WTC11 (cell line): Measurements from ENCODE around the gene GNPDA1. TPM values are rescaled to one million over a fixed set of nuclear protein-coding genes. Genes with fewer than 3 reads are reported as not detected.

ENCODE experiments used
- ATAC-seq: fragments of 200-7000 bp; cut with Tn5 transposase; 2 replicates; pipeline ENCODE4 v1.10.0; 2021; ENCODE audit warnings: mild to moderate bottlenecking, moderate library complexity
- CTCF ChIA-PET: fragments of 300-600 bp; sonication (Branson Sonifier 250); formaldehyde crosslinking; loops from one replicate; lab custom pipeline; 2021; ENCODE audit warnings: antibody characterized with exemption; lab: Charles Lee
- POLR2A ChIA-PET: fragments of 350-600 bp; sonication (Branson Sonifier 250); formaldehyde crosslinking; loops from one replicate; lab custom pipeline; 2021; ENCODE audit warnings: antibody characterized with exemption; lab: Charles Lee
- DNase-seq: peaks from one replicate; pipeline ENCODE4 v3.0.0; 2021; ENCODE audit warnings: low spot score
- H3K27ac Mint-ChIP-seq: 2 replicates; pipeline ENCODE4 v1.8.0; 2021; ENCODE audit warnings: mixed read lengths
- H3K27me3 Mint-ChIP-seq: 2 replicates; pipeline ENCODE4 v1.8.0; 2021; ENCODE audit warnings: low read depth, mild to moderate bottlenecking, moderate library complexity, mixed read lengths
- H3K36me3 Mint-ChIP-seq: 2 replicates; pipeline ENCODE4 v1.8.0; 2021; ENCODE audit warnings: mixed read lengths
- H3K4me1 Mint-ChIP-seq: 2 replicates; pipeline ENCODE4 v1.8.0; 2022; ENCODE audit warnings: mixed read lengths
- H3K4me3 Mint-ChIP-seq: 2 replicates; pipeline ENCODE4 v1.8.0; 2021; ENCODE audit warnings: mild to moderate bottlenecking, moderate library complexity, mixed read lengths
- H3K9me3 Mint-ChIP-seq: 2 replicates; pipeline ENCODE4 v1.8.0; 2021; ENCODE audit warnings: mixed read lengths
- AR ChIP-seq: fragments of 250-450 bp; sonication (Bioruptor Pico); IDR thresholded peaks from 2 replicates; pipeline ENCODE4 v1.9.0; 2021; ENCODE audit warnings: mild to moderate bottlenecking
- ARID4B ChIP-seq: sonication (generic); formaldehyde crosslinking; IDR thresholded peaks from 2 replicates; pipeline ENCODE4 v1.8.0; 2023; ENCODE audit warnings: missing genetic modification reagents, mild to moderate bottlenecking, borderline replicate concordance
- E2F5 ChIP-seq: sonication (generic); formaldehyde crosslinking; IDR thresholded peaks from 2 replicates; pipeline ENCODE4 v1.8.1; 2022; ENCODE audit warnings: mild to moderate bottlenecking, moderate library complexity, missing genetic modification reagents
- FOXJ3 ChIP-seq: sonication (generic); formaldehyde crosslinking; IDR thresholded peaks from 2 replicates; pipeline ENCODE4 v1.9.0; 2021; ENCODE audit warnings: missing genetic modification reagents, mild to moderate bottlenecking, borderline replicate concordance
- FOXP1 ChIP-seq: sonication (generic); formaldehyde crosslinking; IDR thresholded peaks from 2 replicates; pipeline ENCODE4 v1.8.0; 2022; ENCODE audit warnings: missing genetic modification reagents, mild to moderate bottlenecking, moderate library complexity, borderline replicate concordance
- IRF1 ChIP-seq: sonication (generic); formaldehyde crosslinking; IDR thresholded peaks from 2 replicates; pipeline ENCODE4 v1.8.0; 2023; ENCODE audit warnings: missing genetic modification reagents
- IRF2 ChIP-seq: sonication (generic); formaldehyde crosslinking; IDR thresholded peaks from 2 replicates; pipeline ENCODE4 v1.8.0; 2022; ENCODE audit warnings: low read depth, missing genetic modification reagents, borderline replicate concordance
- MAX ChIP-seq: sonication (generic); formaldehyde crosslinking; IDR thresholded peaks from 2 replicates; pipeline ENCODE4 v1.8.0; 2022; ENCODE audit warnings: mild to moderate bottlenecking, missing genetic modification reagents
- MLX ChIP-seq: sonication (generic); formaldehyde crosslinking; IDR thresholded peaks from 2 replicates; pipeline ENCODE4 v1.8.1; 2023; ENCODE audit warnings: mild to moderate bottlenecking, missing genetic modification reagents, moderate library complexity
- MXD4 ChIP-seq: fragments of 250-450 bp; sonication (Bioruptor Pico); IDR thresholded peaks from 2 replicates; pipeline ENCODE4 v1.8.0; 2021; ENCODE audit warnings: mild to moderate bottlenecking, moderate library complexity, borderline replicate concordance
- MYBL2 ChIP-seq: sonication (generic); formaldehyde crosslinking; IDR thresholded peaks from 2 replicates; pipeline ENCODE4 v1.8.1; 2023; ENCODE audit warnings: mild to moderate bottlenecking, moderate library complexity, missing genetic modification reagents
- NR2C2 ChIP-seq: sonication (generic); formaldehyde crosslinking; IDR thresholded peaks from 2 replicates; pipeline ENCODE4 v1.8.0; 2022; ENCODE audit warnings: mild to moderate bottlenecking, missing genetic modification reagents
- ZNF232 ChIP-seq: sonication (generic); formaldehyde crosslinking; IDR thresholded peaks from 2 replicates; pipeline ENCODE4 v1.8.0; 2022; ENCODE audit warnings: mild to moderate bottlenecking, missing genetic modification reagents
- ZNF263 ChIP-seq: sonication (generic); formaldehyde crosslinking; IDR thresholded peaks from 2 replicates; pipeline ENCODE4 v1.8.1; 2022; ENCODE audit warnings: low read depth, mild to moderate bottlenecking, moderate library complexity, missing genetic modification reagents
- ZNF423 ChIP-seq: fragments of 250-450 bp; sonication (Bioruptor Pico); IDR thresholded peaks from 2 replicates; pipeline ENCODE4 v2.1.2; 2022; ENCODE audit warnings: mild to moderate bottlenecking, moderate library complexity
- ZNF512 ChIP-seq: sonication (generic); formaldehyde crosslinking; IDR thresholded peaks from 2 replicates; pipeline ENCODE4 v1.8.1; 2022; ENCODE audit warnings: missing genetic modification reagents, borderline replicate concordance
- ZNF532 ChIP-seq: fragments of 250-450 bp; sonication (Bioruptor Pico); IDR thresholded peaks from 2 replicates; pipeline ENCODE4 v1.9.0; 2021; ENCODE audit warnings: mild to moderate bottlenecking, borderline replicate concordance
- total RNA-seq: library from RNA; stranded (reverse); gene quantifications from 3 replicates; pipeline ENCODE4 v1.2.3, GENCODE V29; 2021

Gene GNPDA1
- total RNA-seq, 1 experiment from 2014 or later: 54.8 TPM

- no peak for TF ChIP-seq ARID4B (CRISPR knock-in tag)
- no peak for TF ChIP-seq ZNF232 (CRISPR knock-in tag)
- TF ChIP-seq IRF1 (CRISPR knock-in tag): no peak
- TF ChIP-seq IRF2 (CRISPR knock-in tag): no peak
- no peak for TF ChIP-seq NR2C2
- no peak for TF ChIP-seq MXD4 (CRISPR knock-in tag)
- TF ChIP-seq ZNF532 (CRISPR knock-in tag): no peak
- TF ChIP-seq FOXJ3 (CRISPR knock-in tag): no peak
- TF ChIP-seq MYBL2 (CRISPR knock-in tag): no peak
- no peak for TF ChIP-seq MLX (CRISPR knock-in tag)
- no peak for TF ChIP-seq FOXP1 (CRISPR knock-in tag)
- TF ChIP-seq ZNF423 (CRISPR knock-in tag): no peak
- TF ChIP-seq, all 79 proteins: peak for 0
Observed at GRCh38 chr5:142057697-142058056, 44.9 kb upstream of the GNPDA1 start (continued).

- CTCF ChIA-PET: interaction anchor here (1.5 kb wide), 1 partner anchor 45 kb away, joined by 3 read pairs; the partner anchor contains the start of gene GNPDA1
- Mint-ChIP-seq H3K27me3 (no peaks in the 10 kb centered on the region), H3K27ac (no peak overlapping the region), H3K9me3 (no peaks in the 10 kb centered on the region), H3K4me1 (peaks cover 34% of the 10 kb centered on the region), H3K4me3 (no peak overlapping the region), H3K36me3 (no peaks in the 10 kb centered on the region)
- DNase-seq (no peak), ATAC-seq (no peak)
- POLR2A ChIA-PET: no interaction called here
- TF ChIP-seq E2F5 (CRISPR knock-in tag) (no peak), MAX (CRISPR knock-in tag) (no peak), ZNF512 (no peak), ZNF263 (CRISPR knock-in tag) (no peak), AR (no peak)
Observed at GRCh38 chr5:142056816-142057696, 44.2 kb upstream of the GNPDA1 start.
